CD4-positive, alpha-beta T cell (primary cell): ENCODE measurements around the gene SELENBP1. TPM values are rescaled to one million over a fixed set of nuclear protein-coding genes. Genes with fewer than 3 reads are reported as not detected.
A peak's percentile ranks its signal among the peaks of the same experiment; 100 is the strongest.

Experiments used
- ATAC-seq: fragments of 200-7000 bp; cut with Tn5 transposase; one replicate; pipeline ENCODE4 v1.10.0; 2022; ENCODE audit warnings: mild to moderate bottlenecking; ENCODE audit not compliant: poor library complexity
- CTCF ChIA-PET: fragments of 350-600 bp; sonication (Branson Sonifier 250); formaldehyde crosslinking; loops from one replicate; lab custom pipeline; 2021; ENCODE audit warnings: antibody characterized with exemption, inconsistent platforms; lab: Charles Lee
- POLR2A ChIA-PET: fragments of 350-600 bp; sonication (Branson Sonifier 250); formaldehyde crosslinking; loops from one replicate; lab custom pipeline; 2021; ENCODE audit warnings: antibody characterized with exemption, inconsistent platforms; lab: Charles Lee
- DNase-seq, 14 experiments: peaks; one replicate each; pipeline ENCODE4 v3.0.0-alpha.2; 2013 to 2020; ENCODE audit warnings: mixed read lengths in 2 of 14
- H3K27ac ChIP-seq, 2 donors: one replicate each; pipeline versions ENCODE4 v1.5.1 to v1.7.0; 2013; ENCODE audit warnings: low read length in 2 of 2, low read depth in 1 of 2, mild to moderate bottlenecking in 1 of 2
- H3K27me3 ChIP-seq, 2 experiments: 1 replicate in 1 of 2; 2 replicates in 1 of 2; pipeline versions ENCODE4 v1.6.1 to v1.7.0; 2013; ENCODE audit warnings: low read length in 2 of 2, control low read depth in 1 of 2, mild to moderate bottlenecking in 1 of 2, moderate library complexity in 1 of 2; ENCODE audit not compliant: insufficient read depth in 2 of 2, control insufficient read depth in 1 of 2
- H3K36me3 ChIP-seq: one replicate; pipeline ENCODE4 v1.6.1; 2013; ENCODE audit warnings: low read length, control low read depth; ENCODE audit not compliant: insufficient read depth
- H3K4me1 ChIP-seq: one replicate; pipeline ENCODE4 v1.6.1; 2013; ENCODE audit warnings: low read length, control low read depth; ENCODE audit not compliant: insufficient read depth
- H3K4me3 ChIP-seq: one replicate; pipeline ENCODE4 v1.5.1; 2013; ENCODE audit warnings: mild to moderate bottlenecking, low read length, moderate library complexity
- H3K9me3 ChIP-seq, 2 experiments: 1 replicate in 1 of 2; 2 replicates in 1 of 2; pipeline versions ENCODE4 v1.6.1 to v1.7.0; 2013; ENCODE audit warnings: low read length in 2 of 2, mild to moderate bottlenecking in 2 of 2, control low read depth in 1 of 2, moderate library complexity in 1 of 2; ENCODE audit not compliant: control insufficient read depth in 1 of 2, insufficient read depth in 1 of 2
- H3K27ac Mint-ChIP-seq: one replicate; pipeline ENCODE4 v1.8.0; 2020; ENCODE audit warnings: mixed read lengths
- H3K27me3 Mint-ChIP-seq: one replicate; pipeline ENCODE4 v1.8.0; 2021; ENCODE audit warnings: mixed read lengths
- H3K36me3 Mint-ChIP-seq: one replicate; pipeline ENCODE4 v1.8.0; 2021; ENCODE audit warnings: low read depth, mixed read lengths
- H3K4me1 Mint-ChIP-seq: one replicate; pipeline ENCODE4 v1.8.0; 2021; ENCODE audit warnings: low read depth, mixed read lengths
- H3K4me3 Mint-ChIP-seq: one replicate; pipeline ENCODE4 v1.8.0; 2020; ENCODE audit warnings: mild to moderate bottlenecking, mixed read lengths
- H3K9me3 Mint-ChIP-seq: one replicate; pipeline ENCODE4 v1.8.0; 2020; ENCODE audit warnings: mixed read lengths
- CTCF ChIP-seq: fragments of 200-600 bp; IDR thresholded peaks from one replicate; pipeline ENCODE4 v1.8.0; 2022; ENCODE audit warnings: antibody characterized with exemption, mild to moderate bottlenecking
- intact Hi-C, 2 experiments: fragments of 100-400 bp; cut with DNase I in 1 of 2; cut with micrococcal nuclease in 1 of 2; formaldehyde crosslinking; loops; one replicate each; pipeline versions ENCODE4 v1.15.1 to v1.9.0; 2023 to 2025; cut with DNase I, micrococcal nuclease
- total RNA-seq, 174 experiments: library from RNA in 2 of 174; stranded (reverse) in 2 of 174; gene quantifications; one replicate each; pipeline ENCODE4 v1.2.3 and lab custom pipeline; 2021 to 2026

The SELENBP1 gene
- total RNA-seq, 2 experiments from 2014 or later: not detected

GRCh38 chr1:151416231-151416630 is 43.7 kb upstream of the SELENBP1 start:
- H3K4me3 Mint-ChIP-seq: no peak overlapping the region
- H3K27ac Mint-ChIP-seq: no peak overlapping the region
- ATAC-seq: no peak
- intact Hi-C loops: no loop called here
- Histone ChIP-seq H3K4me3 (no peak overlapping the region), H3K27me3 (no peaks in the 10 kb centered on the region), H3K27ac (no peak overlapping the region), H3K9me3 (no peaks in the 10 kb centered on the region), H3K36me3 (peaks cover 67% of the 10 kb centered on the region), H3K4me1 (no peaks in the 10 kb centered on the region)
- TF ChIP-seq CTCF: no peak
- CTCF ChIA-PET: interaction anchor here (1.0 kb wide), 1 partner anchor 194 kb away, joined by 3 read pairs; no protein-coding TSS in a partner anchor
- POLR2A ChIA-PET: interaction anchor here (0.6 kb wide), 1 partner anchor 28 kb away, joined by 5 read pairs; no protein-coding TSS in a partner anchor
- H3K27me3 Mint-ChIP-seq: no peaks in the 10 kb centered on the region
- H3K9me3 Mint-ChIP-seq: no peaks in the 10 kb centered on the region
- peaks cover 84% of the 10 kb centered on the region for H3K36me3 Mint-ChIP-seq
- DNase-seq: no peak
- H3K4me1 Mint-ChIP-seq: no peaks in the 10 kb centered on the region

- no peak overlapping the region for H3K4me3 Mint-ChIP-seq
- H3K27ac Mint-ChIP-seq: peak overlapping the region; percentile 7
- ChIA-PET CTCF (interaction anchor here (0.9 to 1.4 kb wide), 2 partner anchors 9 to 26 kb away, joined by 3 read pairs; no protein-coding TSS in a partner anchor), POLR2A (interaction anchor here (1.1 kb wide), 1 partner anchor 12 kb away, joined by 4 read pairs; the partner anchor contains the start of gene PSMB4)
- no peak overlapping the region for H3K27ac ChIP-seq
- no peaks in the 10 kb centered on the region for H3K9me3 Mint-ChIP-seq
- no peaks in the 10 kb centered on the region for H3K4me1 ChIP-seq
- intact Hi-C loops: no loop called here
- peaks cover 79% of the 10 kb centered on the region for H3K36me3 ChIP-seq
- no peaks in the 10 kb centered on the region for H3K4me1 Mint-ChIP-seq
- peaks cover 92% of the 10 kb centered on the region for H3K36me3 Mint-ChIP-seq
- no peak overlapping the region for H3K4me3 ChIP-seq
- no peak for TF ChIP-seq CTCF
- H3K9me3 ChIP-seq: no peaks in the 10 kb centered on the region
- H3K27me3 Mint-ChIP-seq: no peaks in the 10 kb centered on the region
- DNase-seq (no peak), ATAC-seq (no peak)
- H3K27me3 ChIP-seq: no peaks in the 10 kb centered on the region
Observed at GRCh38 chr1:151411884-151412283, 39.4 kb upstream of the SELENBP1 start.

GRCh38 chr1:151408891-151409290 is 36.4 kb upstream of the SELENBP1 start:
- DNase-seq (no peak), ATAC-seq (no peak)
- H3K36me3 Mint-ChIP-seq: peaks cover 94% of the 10 kb centered on the region
- no peaks in the 10 kb centered on the region for H3K9me3 ChIP-seq
- H3K4me3 ChIP-seq: no peak overlapping the region
- no peaks in the 10 kb centered on the region for H3K4me1 Mint-ChIP-seq
- ChIA-PET POLR2A (no interaction called here), CTCF (no interaction called here)
- TF ChIP-seq CTCF: no peak
- intact Hi-C loops: no loop called here
- H3K4me3 Mint-ChIP-seq: no peak overlapping the region
- H3K9me3 Mint-ChIP-seq: no peaks in the 10 kb centered on the region
- no peak overlapping the region for H3K27ac ChIP-seq
- no peaks in the 10 kb centered on the region for H3K4me1 ChIP-seq
- H3K27me3 Mint-ChIP-seq: no peaks in the 10 kb centered on the region
- H3K27me3 ChIP-seq: no peaks in the 10 kb centered on the region
- no peak overlapping the region for H3K27ac Mint-ChIP-seq
- H3K36me3 ChIP-seq: peaks cover 85% of the 10 kb centered on the region
